Activated T-cell treated with anti-CD3 and anti-CD28 coated beads for 24 hours (primary cell): ENCODE results near the gene OSBPL8.
"Not testable (repeated sequence)": the region's sequence is repeated elsewhere in the genome, so short reads cannot be mapped to it uniquely, and the experiment has no call there.

Experiments
- DNase-seq: peaks from one replicate; pipeline ENCODE4 v3.0.0-alpha.2; 2020; ENCODE audit warnings: low read depth

The OSBPL8 gene

DNA sequence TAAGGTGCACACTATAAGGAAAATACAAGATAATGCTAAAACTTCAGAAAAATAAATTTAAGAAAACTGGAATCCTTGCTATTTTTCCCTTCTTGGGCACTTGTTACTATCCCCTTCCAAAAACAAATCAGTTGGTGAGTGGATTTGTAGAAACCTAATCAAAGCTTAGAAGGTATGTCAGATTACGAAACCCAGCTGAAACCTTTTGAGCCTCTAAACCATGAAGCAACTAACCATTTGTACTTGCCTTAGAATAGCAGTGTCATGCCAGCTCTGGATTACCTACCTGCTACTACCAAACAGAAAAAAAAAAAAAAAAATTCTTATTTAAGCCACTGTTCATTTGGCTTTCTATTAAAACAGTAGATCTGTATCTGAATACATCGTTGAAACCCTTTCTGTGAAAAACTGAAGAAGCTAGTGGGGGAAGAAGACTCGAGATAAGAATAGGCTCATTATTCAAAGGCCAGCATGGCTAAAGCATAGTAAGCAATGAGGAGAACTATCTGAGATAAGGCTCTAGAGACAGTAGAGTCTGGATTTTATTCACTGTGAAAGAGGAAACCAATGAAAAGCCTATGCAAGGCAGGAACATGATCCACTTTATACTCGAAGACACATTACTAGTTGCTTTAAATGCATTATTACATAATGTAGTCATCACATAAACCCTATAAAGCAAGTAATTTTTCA is 30.2 kb downstream of the OSBPL8 start:
- DNase-seq, result no peak

DNA sequence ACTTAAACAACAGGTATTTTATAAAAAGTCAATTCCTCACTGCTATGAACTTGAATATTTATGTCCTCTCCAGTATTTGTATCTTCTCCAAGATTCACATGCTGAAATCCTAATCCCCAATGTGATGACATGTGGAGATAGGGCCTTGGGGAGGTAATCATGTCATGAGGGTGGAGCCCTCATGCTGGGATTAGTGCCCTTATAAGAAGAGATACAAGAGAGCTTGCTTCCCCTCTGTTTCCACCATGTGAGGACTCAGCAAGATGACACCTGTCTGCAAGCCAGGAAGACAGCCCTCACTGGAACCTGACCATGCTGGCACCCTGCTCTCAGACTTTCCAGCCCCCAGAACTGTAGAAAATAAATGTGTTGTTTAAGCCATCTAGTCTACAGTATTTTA is 36.2 kb downstream of the OSBPL8 start:
- DNase-seq, result no peak

DNA sequence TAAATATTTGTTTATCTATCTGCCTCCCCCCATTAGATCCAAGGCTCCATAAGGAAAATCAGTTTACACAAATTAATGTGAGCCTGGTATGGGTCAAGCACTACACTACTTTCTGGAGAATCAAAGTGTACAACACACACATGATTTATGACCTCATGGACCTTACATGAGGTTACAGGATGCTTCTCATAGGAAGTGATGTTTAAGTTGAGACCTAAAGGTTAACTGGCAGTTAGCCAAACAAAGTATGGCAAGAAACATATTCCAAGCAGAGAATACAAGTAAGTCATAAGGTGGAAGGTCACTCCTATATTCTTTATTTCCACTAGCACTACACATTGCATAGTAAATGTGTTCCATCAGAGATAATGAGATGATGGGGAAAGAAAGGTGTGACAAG is 39.2 kb downstream of the OSBPL8 start:
- DNase-seq, result no peak

DNA sequence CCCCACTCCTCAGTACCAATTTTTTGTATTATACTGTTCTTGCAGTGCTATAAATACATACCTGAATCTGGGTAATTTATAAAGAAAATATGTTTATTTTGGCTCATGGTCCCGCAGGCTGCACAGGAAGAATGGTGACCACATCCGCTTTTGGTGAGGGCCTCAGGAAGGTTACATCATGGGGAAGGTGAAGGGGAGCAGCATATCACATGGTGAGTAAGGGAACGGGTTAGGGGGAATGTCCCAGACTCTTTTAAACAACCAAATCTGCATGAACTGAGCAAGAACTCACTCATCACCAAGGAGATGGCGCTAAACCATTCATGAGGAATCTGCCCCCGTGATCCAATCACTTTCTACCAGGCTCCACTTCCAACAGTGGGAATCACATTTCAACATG is 40.0 kb downstream of the OSBPL8 start:
- DNase-seq, result no peak

DNA sequence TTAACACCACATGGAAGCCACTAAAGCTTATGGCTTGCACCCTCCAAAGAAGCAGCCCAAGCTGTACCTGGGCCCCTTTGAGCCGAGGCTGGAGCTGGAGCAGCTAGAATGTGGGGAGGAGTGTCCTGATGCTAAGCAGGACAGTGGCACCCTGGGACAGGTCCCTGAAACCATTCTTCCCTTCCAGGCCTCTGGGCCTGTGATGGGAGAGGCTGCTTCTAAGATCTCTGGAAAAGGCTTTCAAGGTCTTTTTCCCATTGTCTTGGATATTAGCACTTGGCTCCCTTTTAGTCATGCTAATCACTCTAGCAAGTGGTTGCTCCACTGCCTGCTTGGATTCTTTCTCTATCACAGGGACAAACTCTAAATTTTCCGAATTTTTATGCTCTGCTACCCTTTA is 40.9 kb downstream of the OSBPL8 start:
- DNase-seq, result no peak

DNA sequence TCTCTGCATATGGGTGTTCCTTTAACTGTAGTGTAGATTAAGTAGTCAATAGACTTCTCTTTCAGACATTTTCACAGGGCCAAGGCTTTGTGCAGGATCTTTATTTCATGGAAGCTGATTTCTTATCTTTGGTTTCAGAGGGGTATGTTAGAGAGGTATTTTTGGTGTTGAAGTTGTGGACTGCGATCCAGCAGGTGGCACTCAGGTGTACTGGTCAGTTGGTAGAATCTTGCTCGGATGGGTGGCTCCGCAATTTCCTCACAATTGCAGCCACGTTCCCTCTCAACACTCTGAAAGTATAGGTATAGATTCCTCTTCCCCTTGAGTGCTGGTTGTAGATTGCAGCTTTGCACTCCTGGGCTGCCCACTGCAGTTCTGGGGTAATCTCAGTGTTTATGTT is 44.3 kb downstream of the OSBPL8 start:
- DNase-seq, result no peak

DNA sequence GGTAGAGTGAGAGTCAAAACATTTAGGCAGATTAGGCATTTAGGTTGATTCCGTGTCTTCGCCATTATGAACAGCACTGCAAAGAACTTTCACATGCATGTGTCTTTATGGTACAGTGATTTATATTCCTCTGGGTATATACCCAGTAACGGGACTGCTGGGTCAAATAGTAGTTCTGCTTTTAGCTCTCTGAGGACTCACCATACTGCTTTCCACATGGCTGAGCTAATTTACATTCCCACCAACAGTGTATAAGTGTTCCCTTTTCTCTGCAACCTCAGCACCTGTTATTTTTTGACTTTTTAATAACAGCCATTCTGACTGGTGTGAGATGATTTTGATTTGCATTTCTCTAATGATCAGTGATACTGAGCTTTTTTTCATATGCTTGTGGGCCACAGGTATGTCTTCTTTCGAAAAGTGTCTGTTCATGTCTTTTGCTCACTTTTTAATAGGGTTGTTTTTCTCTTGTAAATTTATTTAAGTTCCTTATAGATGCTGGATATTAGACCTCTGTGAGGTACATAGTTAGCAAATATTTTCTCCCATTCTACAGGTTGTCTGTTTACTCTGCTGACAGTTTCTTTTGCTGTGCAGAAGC is 48.4 kb downstream of the OSBPL8 start:
- DNase-seq, result not testable (repeated sequence)

DNA sequence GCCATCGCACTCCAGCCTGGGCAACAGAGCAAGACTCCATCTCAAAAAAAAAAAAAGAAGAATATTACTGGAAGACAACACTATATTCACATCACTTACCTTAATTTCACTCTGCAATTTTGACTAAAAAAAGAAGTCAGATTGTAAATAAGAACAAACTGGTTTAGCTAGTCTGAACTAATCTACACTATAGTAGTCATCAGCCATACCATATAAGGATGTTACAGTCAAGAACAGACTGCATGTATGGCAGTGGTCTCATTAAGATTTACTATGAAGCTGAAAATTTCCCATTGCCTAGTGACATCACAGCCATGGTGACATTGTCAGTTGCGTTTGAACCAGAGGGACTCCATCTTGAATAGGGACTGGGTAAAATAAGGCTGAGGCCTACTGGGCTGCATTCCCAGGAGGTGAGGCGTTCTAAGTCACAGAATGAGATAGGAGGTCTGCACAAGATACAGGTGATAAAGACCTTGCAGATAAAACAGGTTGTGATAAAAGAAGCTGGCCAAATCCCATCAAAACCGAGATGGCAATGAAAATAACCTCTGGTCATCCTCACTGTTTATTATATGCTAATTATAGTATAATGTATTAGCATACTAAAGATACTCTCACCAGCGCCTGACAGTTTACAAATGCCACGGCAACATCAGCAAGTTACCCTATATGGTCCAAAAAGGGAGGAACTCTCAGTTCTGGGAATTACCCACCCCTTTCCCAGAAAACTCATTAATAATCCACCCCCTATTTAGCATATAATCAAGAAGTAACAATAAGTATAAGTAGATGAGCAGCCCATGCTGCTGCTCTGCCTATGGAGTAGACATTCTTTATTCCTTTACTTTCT is 51.2 kb downstream of the OSBPL8 start:
- no peak for DNase-seq

DNA sequence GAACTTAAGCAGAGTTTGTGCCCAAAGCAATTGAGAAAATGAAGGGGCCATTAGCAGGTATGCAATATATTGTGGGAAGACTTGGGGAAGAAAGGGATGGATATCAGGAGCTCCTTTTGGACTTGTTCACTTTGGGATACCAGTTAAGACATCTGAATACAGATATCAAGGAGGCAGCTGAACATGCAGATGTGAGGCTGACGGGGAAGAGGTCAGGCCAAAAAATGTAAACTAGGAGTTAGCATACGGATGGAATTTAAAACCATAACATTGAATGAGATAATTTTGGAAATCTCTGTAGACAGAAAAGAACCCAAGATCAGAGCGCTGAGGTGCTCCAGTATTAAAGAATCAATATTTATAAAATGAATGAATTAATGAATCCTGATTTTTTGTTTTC is 53.4 kb downstream of the OSBPL8 start:
- no peak for DNase-seq

DNA sequence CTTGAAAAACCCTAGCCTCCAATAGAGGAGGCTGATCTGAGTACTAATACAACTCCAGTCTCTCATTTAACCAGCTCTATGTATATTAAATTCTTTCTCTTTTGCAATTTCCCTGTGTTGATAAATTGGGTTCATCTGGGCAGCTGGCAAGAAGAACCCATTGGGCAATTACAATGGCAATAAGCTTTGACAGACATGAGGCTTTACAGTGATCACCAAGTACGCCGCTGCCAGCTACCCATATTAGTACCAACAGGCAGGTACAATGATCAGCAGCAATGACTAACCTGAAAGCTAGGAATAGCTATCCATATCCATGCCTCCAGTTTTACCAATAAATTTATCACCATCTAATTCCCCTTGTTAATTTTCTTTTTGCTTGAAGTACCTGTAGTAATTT is 54.5 kb downstream of the OSBPL8 start:
- DNase-seq, result no peak

DNA sequence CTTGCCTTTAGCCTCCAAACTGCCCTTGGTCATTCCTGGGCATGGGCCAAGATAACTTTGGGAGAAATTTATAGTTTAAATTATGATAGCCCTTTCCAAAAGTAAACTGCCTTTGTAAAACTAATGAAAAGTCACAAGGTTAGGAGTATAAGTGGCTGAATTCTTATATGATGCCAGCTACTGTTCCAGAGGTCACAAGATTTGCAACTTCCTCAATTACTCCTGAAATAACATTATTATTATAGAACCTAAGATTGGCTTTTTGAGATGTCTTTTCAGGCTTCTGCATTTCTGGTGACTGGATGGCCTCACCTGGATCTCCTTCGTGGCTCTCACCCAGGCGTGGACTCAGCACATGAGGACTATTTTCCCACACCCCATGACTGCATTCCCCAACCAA is 55.0 kb downstream of the OSBPL8 start:
- no peak for DNase-seq

DNA sequence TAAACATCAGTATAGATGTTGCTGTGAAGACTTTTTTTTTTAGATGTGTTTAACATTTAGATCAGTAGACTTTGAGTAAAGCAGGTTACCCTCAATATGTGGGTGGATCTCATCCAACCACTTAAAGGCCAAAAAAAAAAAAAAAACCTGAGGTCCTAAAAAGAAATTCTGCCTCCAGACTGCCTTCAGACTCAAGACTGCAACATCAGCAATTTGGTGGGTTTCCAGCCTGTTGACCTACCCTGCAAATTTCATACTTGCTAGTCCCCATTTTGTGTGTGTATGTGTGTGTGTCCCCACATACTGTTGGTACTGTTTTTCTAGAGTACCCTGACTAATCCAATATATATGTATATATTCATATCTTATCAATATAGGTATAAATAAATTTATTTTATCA is 55.6 kb downstream of the OSBPL8 start:
- no peak for DNase-seq

DNA sequence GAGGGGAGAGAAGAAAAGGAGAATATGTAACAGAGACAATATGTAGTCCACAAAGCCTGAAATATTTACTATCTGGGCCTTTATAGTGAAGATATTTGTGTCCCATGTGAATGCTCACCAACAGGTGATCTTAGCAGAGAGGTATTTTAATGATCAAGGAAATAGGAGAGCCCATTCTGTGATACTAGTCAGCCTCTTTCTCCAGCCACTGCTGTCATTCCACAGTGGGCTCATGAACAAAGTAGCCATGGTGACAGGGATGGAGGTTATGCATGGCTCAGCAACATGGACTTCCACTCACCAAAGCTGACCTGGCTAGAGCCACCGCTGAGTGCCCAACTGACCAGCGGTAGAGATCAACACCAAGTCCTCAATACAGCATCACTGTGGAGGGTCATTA is 58.2 kb downstream of the OSBPL8 start:
- no peak for DNase-seq

DNA sequence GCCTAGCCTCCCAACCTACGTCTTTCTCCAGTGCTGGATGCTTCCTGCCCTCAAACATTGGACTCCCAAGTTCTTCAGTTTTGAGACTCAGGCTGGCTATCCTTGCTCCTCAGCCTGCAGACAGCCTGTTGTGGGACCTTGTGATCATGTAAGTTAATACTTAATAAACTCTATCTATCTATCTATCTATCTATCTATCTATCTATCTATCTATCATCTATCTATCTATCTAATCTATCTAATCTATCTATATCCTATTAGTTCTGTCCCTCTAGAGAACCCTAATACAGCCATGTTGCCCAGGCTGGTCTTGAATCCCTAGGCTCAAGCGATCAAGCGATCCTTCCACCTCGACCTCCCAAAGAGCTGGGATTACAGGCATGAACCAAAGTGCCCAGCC is 60.4 kb downstream of the OSBPL8 start:
- not testable (repeated sequence) for DNase-seq

DNA sequence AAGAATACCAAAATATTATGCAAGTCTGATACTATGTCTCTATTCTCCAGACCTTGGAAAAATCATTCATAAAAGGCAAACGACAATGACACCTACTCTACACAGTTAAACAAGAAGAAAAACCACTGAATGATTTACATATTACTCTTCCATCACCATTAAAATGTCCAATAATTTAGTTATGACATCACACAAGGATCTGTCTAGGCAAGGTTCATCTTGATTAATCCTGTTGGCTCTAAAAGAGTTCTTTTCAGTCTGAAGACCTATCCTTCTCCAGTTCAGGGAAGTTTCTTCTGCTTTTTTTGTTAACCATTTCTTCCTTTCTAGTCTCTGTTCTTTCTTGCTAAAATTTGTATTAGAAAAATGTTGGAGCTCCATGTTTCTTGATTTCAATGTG is 64.0 kb downstream of the OSBPL8 start:
- no peak for DNase-seq

DNA sequence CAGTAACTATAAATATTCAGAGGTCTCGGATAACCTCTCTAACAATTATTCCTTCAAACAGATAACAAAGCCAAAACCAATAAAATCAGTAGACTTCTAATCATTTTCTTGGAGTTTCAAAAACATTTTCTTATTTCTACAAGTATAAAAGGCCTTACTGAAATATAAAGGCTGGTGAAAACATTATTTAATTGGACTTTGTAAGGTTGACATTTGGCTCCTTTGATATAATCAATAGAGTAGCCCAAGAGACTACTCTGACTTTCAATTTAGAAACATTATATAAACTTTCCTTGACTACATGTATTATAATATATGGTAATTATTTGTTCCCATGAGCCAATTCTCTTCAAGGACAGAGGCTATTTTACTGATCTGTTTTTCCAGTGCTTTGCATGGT is 68.3 kb downstream of the OSBPL8 start:
- no peak for DNase-seq

DNA sequence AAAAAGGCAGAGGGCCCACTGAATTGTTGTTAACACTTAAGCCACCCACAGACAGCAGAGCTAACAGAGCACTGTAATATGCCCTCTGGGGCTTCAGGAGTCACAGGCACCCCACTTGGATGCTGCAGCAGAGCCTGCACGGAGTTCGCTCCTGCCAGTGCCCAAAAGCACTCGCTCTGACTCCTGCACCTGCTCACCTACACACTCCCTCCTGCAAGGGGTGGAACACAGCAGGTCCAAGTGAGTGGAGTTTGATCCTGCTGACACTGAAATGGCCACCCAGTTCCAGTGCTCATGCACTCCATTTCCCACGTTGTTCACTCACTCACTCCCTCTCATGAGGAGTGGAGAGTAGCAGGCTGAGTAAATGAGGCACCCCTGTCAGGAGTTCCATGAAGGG is 68.8 kb downstream of the OSBPL8 start:
- DNase-seq, result no peak

DNA sequence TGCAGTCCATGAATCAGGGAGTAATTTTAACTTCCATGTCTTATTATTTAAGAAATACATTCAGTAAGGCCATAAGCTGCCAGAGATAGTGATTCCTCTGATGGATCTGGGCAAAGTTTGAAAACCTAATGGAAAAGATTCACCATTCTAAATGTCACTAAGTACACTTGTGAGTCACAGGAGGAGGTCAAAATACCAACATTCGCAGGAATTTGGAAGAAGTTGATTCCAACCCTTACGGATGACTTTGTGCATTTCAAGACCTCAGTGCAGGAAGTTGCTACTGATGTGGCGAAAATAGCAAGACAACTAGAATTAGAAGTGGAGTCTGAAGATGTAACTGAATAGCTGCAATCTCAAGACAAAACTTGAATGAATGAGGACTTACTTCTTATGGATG is 69.8 kb downstream of the OSBPL8 start:
- no peak for DNase-seq

DNA sequence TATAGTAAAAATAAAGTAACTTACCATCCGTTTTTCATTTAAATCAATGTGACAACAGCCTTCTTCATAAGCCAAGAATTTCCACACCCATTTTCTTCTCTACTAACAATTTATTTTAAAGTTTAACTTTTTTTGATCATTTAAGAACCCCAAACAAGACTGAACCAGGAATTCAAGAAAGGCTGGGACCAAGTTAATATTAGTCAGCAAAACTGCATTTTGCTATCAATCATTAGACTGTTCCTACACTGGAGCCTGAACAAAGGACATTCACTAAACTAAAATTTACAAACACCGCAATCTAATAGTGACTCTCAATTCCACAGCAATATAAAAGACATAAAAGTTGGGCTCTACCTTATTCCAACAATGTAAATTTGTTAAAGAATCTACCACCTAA is 73.6 kb downstream of the OSBPL8 start:
- DNase-seq, result no peak

DNA sequence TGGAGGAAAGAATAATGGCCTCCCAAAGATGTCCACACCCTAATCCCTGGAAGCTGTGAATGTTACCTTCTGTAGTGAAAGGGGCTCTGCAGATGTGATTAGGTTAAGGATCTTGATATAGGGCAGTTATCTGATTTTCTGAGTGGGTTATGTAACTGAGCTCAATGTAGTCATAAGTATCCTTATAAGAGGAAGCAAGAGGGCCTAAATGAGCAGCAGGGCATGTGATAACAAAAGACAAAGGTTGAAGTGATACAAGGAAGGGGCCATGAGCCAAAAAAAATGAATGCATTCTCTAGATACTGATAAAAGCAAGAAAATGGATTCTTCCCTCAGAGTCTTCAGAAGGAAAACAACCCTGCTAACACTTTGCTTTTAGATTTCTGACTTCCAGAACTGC is 78.8 kb downstream of the OSBPL8 start:
- DNase-seq, result no peak

DNA sequence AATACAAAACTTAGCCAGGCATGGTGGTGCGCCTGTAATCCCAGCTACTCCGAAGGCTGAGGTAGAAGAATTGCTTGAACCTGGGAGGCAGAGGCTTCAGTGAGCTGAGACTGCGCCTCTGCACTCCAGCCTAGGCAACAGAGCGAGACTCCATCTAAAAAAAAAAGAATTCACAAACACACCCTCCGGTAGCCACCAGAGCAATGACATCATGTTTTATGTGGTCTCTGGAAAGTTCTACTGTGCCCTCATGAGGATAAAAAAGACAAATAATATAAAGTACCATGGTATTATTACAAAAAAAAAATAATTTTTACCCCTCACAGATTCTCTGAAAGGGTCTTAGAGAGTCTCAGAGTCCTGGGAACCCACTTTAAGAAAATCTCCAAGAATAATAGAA is 81.5 kb downstream of the OSBPL8 start:
- no peak for DNase-seq

DNA sequence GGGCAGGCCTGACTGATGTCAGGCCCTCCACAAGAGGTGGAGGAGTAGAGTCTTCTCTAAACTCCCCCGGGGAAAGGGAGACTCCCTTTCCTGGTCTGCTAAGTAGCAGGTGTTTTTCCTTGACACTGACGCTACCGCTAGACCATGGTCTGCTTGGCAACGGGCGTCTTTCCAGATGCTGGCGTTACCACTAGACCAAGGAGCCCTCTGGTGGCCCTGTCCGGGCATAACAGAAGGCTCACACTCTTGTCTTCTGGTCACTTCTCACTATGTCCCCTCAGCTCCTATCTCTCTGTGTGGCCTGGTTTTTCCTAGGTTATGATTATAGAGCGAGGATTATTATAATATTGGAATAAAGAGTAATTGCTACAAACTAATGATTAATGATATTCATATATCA is 86.7 kb downstream of the OSBPL8 start:
- not testable (repeated sequence) for DNase-seq

DNA sequence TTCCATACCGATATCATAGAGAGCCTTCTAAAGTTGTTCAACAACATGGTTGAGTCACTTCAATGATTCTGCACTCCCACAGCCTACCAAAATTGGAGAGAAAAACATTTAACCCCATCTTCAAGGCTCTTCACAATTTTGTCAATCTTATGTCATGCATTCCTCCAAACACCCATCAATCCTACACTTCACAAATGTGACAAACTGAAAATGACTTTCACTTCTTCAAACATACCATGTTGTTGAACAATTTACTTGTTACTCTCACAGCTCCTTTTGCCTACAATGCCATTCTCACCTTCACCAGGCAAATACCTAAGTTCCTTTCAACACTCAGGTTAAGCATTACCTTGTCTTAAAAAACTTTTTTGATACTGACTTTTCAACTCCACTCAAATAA is 88.0 kb downstream of the OSBPL8 start:
- no peak for DNase-seq
